GM21526 (cell line): ENCODE data around the gene EML4.

ENCODE experiments used
- ATAC-seq: cut with Tn5 transposase; IDR thresholded peaks from one replicate; pipeline ENCODE4 v1.9.1; 2021; ENCODE audit warnings: moderate library complexity; ENCODE audit not compliant: unreplicated experiment, low FRiP score

Gene EML4

DNA sequence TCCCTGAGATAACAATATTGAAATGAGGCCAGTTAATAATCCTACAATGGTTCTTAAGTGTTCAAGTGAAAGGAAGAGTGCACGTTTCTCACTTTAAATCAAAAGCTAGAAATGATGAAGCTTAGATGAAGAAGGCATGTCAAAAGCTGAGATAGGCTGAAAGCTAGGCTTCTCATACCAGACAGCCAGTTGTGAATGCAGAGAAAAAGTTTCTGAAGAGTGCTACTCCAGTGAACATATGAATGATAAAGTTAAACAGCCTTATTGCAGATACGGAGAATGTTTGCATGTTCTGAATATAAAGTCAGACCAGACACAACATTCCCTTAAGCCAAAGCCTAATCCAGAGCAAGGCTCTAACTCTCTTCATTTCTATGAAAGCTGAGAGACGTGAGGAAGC, 51.4 kb downstream of the EML4 start:
- no peak for ATAC-seq

DNA sequence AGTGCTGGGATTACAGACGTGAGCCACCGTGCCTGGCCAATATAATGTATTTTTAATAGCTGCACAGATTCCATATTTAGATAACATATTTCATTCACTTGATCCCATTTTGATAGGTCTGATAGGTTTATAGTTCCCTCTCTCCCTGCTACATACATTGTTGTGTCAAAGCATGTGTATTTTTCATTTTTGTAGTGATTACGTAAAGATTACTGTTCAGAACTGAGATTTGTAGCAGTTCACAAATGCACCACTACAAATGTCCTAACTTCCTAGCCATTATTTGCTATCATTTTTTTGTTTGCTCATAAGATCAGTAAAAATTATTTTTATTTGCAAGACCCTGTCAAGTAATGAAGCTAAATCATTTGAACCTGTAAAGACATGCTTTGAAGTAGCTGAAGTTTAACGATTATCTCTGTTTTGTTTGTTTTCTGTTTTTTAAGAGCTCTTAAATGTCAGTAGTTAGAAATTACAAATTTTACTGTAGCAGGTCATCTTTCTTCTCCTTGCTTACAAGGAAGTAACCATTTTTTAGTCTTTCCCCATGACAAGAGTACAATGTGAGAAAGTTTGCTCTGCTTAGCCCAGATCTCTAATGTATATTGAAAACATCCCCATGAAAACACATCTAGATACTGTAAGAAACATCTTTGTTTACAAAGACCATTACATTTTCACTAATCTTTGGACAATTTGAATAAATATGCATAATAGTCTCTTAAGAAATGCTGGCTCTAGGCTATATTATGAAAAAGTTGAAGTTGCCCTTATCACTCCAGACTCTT, 54.1 kb downstream of the EML4 start:
- no peak for ATAC-seq

GRCh38 chr2:42223855-42224268, 54.7 kb downstream of the EML4 start:
- no peak for ATAC-seq

- no peak for ATAC-seq
Measured at GRCh38 chr2:42224422-42225067, 55.4 kb downstream of the EML4 start.

GRCh38 chr2:42225573-42225972, 56.4 kb downstream of the EML4 start:
- ATAC-seq: no peak

DNA sequence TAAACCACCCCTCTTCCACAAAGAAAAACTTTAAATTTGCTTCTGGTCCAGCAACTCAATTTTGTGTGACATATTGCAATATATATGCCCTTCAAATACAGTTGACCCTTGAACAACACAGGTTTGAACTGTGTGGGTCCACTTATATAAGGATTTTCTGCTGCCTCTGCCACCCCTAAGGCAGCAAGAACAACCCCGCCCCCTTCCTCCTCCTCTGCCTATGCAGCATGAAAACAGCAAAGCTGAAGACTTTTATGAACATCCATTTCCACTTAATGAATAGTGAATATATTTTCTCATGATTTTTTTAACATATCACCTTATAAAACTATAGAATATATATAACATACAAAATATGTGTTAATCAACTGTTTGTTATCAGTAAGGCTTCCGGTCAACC, 58.3 kb downstream of the EML4 start:
- ATAC-seq: no peak

- no peak for ATAC-seq
Measured at GRCh38 chr2:42228101-42228500, 58.9 kb downstream of the EML4 start.

DNA sequence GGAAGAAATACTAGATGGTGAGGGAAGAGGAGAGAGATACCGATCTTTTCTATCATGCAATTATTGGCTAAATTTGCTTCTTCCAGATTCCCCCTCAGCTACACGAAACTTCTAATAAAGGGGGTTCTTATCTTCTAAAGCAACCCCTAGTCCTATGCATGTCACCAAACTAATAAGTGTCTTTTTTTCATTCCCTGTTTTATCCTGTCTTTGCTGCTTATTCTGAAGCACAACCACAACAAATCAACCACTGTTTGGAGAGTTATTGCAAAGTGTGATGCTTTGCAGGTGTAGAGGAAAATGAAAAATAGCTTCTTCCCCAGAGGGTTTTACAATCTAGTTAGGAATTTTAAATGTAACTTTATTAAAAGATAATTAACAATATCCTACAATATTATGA, 60.8 kb downstream of the EML4 start:
- no peak for ATAC-seq

DNA sequence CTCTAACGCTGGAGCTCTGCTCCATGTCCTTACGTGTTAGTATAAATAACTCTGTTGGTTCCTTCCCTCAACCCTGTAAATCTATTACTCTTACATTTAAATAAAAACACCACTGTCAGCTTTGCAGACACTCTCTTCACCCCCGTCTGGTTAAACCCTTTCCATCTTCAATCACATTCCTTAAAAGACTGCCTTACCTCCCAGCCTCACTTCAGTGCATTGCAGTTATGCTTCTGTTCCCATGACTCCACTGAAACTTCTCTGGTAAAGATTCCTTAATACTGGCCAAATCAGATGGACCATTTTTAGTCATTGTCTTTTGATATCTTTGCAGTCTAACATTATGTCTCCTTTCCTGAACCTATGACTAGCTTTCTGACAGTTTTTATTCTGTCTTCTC, 61.7 kb downstream of the EML4 start:
- ATAC-seq: no peak

DNA sequence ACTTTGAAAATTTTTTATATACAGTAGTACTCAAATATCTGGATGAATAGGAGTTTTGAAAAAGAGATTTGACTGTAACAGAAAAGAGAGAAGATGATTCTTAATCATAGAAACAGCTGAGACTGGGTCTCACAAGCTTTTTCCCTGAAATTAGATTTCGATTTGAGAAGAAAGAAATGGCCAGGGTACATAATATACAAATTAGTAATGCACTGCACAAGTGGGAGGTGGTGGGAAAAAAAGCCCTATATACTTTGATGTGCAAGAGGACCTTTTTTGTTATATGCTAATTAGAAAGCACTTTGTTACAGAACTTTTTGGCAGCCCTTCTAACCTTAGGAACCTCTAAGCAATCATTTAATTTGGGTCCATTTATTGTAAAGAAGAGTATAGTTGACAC, 62.9 kb downstream of the EML4 start:
- ATAC-seq: no peak

- no peak for ATAC-seq
Measured at GRCh38 chr2:42233976-42234441, 64.9 kb downstream of the EML4 start.

- ATAC-seq: no peak
Measured at GRCh38 chr2:42236911-42237310, 67.8 kb downstream of the EML4 start.

GRCh38 chr2:42238644-42239288, 69.6 kb downstream of the EML4 start:
- peak; percentile 62 for ATAC-seq

- no peak for ATAC-seq
Measured at GRCh38 chr2:42239289-42239661, 70.1 kb downstream of the EML4 start.

DNA sequence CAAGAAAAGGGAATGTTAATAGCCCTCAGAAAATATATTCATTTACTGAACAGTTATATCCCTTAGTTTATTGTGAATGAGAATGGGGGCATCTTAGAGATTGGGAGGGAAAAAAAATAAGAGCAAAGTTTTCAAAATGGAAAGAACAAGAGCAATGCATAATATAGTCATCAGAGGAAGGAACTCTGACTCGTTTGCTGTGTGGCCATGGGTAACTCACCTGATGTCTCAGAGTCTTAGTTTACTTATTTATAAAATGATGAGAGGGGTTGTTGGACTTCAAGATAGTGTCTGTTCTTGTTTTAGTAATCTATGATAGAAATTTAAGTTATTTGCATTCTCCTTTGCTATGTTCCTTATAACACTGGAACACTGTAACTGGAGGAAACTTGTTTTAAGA, 70.7 kb downstream of the EML4 start:
- no peak for ATAC-seq

DNA sequence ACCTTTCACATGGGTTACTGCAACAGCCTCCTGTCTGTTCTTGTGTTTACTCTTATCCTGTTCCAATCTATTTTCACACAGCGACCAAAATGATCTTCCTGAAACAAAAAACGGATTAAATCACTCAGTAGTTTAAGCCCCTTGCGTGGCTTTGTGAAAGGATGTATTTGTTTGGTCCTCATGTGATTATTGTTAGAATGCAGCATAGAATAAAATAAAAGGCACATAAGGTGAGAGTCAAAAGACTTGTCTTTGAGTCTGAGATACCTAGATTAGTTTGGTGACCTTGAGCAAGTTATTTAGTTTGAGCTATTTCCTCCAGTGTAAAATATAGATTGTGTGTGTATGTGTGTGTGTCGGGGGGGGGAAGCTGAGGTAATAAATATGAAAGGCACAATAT, 72.4 kb downstream of the EML4 start:
- no peak for ATAC-seq

- no peak for ATAC-seq
Measured at GRCh38 chr2:42243297-42243696, 74.1 kb downstream of the EML4 start.

GRCh38 chr2:42244520-42244919, 75.4 kb downstream of the EML4 start:
- no peak for ATAC-seq

DNA sequence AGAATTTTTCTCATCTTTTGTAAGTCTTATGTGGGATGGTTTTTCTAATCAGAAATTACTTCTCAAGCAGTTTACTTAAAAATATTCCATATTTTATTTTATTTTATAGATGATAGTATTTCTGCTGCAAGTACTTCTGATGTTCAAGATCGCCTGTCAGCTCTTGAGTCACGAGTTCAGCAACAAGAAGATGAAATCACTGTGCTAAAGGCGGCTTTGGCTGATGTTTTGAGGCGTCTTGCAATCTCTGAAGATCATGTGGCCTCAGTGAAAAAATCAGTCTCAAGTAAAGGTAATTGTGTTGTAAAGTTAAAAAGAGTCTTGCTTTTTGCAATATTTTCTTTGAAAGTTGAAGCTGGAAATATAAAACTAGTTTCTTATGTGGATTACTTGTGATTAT, 76.2 kb downstream of the EML4 start:
- no peak for ATAC-seq

DNA sequence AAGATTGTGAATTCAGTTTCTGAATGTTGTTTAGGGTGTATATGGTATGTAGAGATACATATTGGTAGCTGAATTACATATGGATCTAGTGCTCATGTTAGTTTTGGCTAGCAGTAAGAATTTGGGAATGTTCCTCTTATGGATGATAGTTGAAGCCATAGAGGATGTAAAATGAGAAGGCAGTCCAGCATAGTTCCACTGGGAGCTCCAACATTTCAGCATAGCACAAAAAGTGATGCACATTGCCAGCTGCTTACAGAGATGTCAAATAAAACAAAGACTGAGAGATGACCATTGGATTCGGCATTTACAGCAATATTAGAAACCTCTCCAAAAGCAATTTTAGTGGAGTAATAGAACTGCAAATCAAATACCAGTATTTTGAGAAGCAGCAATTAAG, 77.4 kb downstream of the EML4 start:
- ATAC-seq: no peak

- no peak for ATAC-seq
Measured at GRCh38 chr2:42248846-42249245, 79.7 kb downstream of the EML4 start.

GRCh38 chr2:42249284-42249683, 80.1 kb downstream of the EML4 start:
- ATAC-seq: no peak
